ENCODE measurements around the gene OR6C3.
"Not testable (repeated sequence)": the region's sequence is repeated elsewhere in the genome, so short reads cannot be mapped to it uniquely, and the experiment has no call there.

OR6C3 gene

GRCh38 chr12:55330446-55330845, at the start of gene OR6C3:
Gene OR6C3 (plus strand): TSS chr12:55330746. CDS start chr12:55331701, 955 bp downstream.
- no peak for DNase-seq (ENCODE audit: low read depth, low spot score)

- DNase-seq (ENCODE audit: low read depth, low spot score), result no peak
Measured at GRCh38 chr12:55280991-55281390, 49.6 kb upstream of the OR6C3 start.

- DNase-seq (ENCODE audit: low read depth, low spot score), result no peak
Measured at GRCh38 chr12:55289999-55290398, 40.5 kb upstream of the OR6C3 start.

DNA sequence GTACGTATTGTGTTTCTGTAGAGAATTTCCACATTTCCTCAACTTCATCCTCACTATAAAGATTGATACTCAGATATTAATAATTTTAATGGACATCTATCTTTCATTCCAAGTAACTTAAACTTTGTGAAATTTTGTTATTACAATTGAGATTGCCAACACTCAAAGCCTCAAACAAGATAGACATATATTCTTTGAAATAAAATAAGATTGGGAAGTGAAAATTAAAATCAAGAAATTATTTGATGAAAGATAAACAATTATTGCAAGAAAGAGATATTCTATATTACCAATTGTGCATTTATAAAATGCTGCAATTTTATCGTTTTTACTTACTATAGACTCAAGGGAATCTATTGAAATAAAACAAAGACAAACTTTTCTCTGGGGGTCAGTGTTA, 34.1 kb upstream of the OR6C3 start, which contains the start of gene OR6C6:
Gene OR6C6 (minus strand): TSS at position 101 of the 400 bp plus-strand sequence. CDS start 1,337 bp downstream, outside the sequence.
- DNase-seq (ENCODE audit: low read depth, low spot score), result no peak

DNA sequence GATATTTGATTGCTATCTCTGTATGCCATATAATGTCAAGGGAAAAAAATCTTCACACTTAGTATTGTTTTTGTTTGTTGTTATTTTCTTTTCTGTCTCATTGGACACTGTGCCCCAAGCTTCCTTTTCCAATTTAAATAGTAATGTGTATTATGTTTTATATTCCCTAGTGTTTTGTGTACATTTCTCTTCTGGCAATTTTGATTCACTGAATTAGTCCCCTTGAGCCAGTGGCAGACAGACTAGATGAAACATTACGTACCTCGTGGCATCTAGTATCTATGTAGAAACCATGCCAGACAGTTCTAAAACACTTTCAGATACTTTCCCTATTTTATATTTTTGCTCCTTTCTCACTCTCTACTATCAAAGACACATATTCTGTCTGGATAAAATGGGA, 16.5 kb upstream of the OR6C3 start, which contains the start of gene OR6C1:
Gene OR6C1 (plus strand): TSS at position 301 of the 400 bp plus-strand sequence. CDS start 6,257 bp downstream, outside the sequence.
- DNase-seq (ENCODE audit: low read depth, low spot score), result no peak

DNA sequence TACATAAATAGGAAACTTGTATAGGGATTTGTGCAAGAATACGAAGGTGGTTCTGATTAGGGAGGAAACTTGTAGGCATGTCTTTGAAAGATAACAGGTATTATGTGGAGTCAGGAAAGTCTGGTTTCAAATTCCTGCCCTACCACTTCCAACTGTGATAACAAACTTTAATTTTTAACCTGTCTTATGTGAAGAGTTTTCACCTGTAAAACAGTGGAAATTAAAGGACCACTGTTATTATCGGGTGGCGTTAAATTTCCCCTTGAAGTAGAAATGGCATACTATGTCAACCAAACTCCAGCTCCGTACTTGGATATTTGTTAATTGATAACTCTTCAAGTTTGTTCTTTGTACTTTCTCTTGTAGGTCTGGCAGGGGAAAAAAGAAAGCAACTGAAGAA, 10.3 kb upstream of the OR6C3 start:
- no peak for DNase-seq (ENCODE audit: low read depth, low spot score)

GRCh38 chr12:55325801-55326200, 4.7 kb upstream of the OR6C3 start:
- not testable (repeated sequence) for DNase-seq (ENCODE audit: low read depth, low spot score)

DNA sequence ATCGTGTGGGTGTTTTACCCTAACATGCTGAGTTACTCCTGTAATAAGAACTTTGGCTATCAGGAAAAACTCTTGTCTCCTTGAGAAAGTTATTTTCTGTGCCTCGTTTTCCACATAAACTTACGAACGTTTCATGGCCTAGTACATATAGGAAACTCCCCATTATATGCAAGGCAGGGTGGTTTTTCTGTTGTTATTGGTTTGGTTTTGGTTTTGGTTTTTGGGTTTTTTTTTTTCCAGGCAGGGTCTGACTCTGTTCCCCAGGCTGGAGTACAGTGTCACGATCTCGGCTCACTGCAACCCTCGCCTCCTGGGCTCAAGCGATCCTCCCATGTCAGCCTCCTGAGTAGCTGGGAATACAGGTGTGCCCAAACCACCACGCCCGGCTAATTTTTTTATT, 5.5 kb downstream of the OR6C3 start:
- DNase-seq (ENCODE audit: low read depth, low spot score), result no peak

- DNase-seq (ENCODE audit: low read depth, low spot score), result not testable (repeated sequence)
Measured at GRCh38 chr12:55355338-55355737, 24.8 kb downstream of the OR6C3 start.

DNA sequence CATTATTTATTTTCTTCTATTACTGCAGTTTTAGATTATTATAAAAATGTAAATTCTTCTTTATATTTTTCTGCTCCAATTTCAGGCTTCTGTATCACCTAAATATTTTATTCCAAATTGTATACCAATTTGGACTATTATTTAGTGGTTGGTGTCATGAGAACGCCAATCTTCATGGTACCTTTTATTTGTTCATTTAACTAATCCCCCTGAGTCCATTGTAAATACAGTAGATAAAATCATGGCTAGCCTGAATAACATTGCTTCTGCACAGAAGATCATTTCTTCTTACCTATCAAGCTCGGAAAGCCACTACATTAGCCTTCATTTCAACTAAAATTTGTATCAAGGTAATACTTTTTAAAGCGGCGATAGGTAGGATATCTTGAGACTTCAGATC, 32.1 kb downstream of the OR6C3 start, which contains the start of gene OR6C75:
Gene OR6C75 (plus strand): TSS at position 301 of the 400 bp plus-strand sequence. CDS start 2,136 bp downstream, outside the sequence.
- no peak for DNase-seq (ENCODE audit: low read depth, low spot score)

- DNase-seq (ENCODE audit: low read depth, low spot score), result no peak
Measured at GRCh38 chr12:55365086-55365485, 34.5 kb downstream of the OR6C3 start.

GRCh38 chr12:55372521-55372920, 42.0 kb downstream of the OR6C3 start:
- DNase-seq (ENCODE audit: low read depth, low spot score), result no peak

All from activated CD4-positive, CD25-positive, alpha-beta regulatory T cell treated with anti-CD3 and anti-CD28 coated beads, Interleukin-2, amount 50 U/mL, for 16 hours (primary cell).